Astrocyte of the cerebellum (primary cell): Measurements from ENCODE around the gene KCNG4.

Source experiments
- DNase-seq: peaks from one replicate; pipeline ENCODE4 v3.0.0-alpha.2; 2011; ENCODE audit warnings: low read depth
- H3K4me3 ChIP-seq: 2 replicates; pipeline ENCODE4 v1.5.1; 2011; ENCODE audit warnings: mild to moderate bottlenecking, low read depth, low read length, moderate library complexity
- in situ Hi-C: cut with HindIII; loops from 2 replicates; pipeline ENCODE4 v1.10.0; 2017; ENCODE audit warnings: low sequenced_read_pairs
- TF ChIP-seq, protein P1 (sequence below): IDR thresholded peaks from 2 replicates; pipeline ENCODE4 v1.5.1; 2012; ENCODE audit warnings: low read length, low read depth, moderate library complexity, mild to moderate bottlenecking; ENCODE audit errors: missing control alignments

Gene KCNG4

DNA sequence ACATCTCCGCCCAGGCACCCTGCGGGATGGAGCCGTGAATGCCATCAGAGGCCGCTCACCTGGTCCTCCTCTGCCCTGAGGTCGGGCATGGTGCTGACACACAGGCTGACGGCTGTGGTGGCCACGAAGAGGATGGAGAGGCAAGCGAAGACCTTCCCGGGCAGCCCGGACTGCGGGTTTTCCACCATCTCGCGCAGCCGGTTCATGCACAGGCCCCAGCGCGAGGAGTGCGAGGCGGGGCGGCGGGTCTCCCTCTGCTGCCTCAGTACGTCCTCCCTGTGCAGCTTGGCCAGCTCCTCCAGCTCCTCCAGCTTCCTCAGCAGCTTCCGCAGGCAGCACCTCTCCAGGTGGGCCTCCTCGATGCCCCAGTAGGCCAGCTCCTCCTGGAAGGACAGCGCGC is 3.1 kb downstream of the KCNG4 start:
- no peak for DNase-seq
- H3K4me3 ChIP-seq: no peak overlapping the region
- in situ Hi-C loops: loop anchor here (5.0 kb wide), 1 partner anchor 99 kb away; no protein-coding TSS in a partner anchor
- TF ChIP-seq, protein P1, sequence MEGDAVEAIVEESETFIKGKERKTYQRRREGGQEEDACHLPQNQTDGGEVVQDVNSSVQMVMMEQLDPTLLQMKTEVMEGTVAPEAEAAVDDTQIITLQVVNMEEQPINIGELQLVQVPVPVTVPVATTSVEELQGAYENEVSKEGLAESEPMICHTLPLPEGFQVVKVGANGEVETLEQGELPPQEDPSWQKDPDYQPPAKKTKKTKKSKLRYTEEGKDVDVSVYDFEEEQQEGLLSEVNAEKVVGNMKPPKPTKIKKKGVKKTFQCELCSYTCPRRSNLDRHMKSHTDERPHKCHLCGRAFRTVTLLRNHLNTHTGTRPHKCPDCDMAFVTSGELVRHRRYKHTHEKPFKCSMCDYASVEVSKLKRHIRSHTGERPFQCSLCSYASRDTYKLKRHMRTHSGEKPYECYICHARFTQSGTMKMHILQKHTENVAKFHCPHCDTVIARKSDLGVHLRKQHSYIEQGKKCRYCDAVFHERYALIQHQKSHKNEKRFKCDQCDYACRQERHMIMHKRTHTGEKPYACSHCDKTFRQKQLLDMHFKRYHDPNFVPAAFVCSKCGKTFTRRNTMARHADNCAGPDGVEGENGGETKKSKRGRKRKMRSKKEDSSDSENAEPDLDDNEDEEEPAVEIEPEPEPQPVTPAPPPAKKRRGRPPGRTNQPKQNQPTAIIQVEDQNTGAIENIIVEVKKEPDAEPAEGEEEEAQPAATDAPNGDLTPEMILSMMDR: no peak

DNA sequence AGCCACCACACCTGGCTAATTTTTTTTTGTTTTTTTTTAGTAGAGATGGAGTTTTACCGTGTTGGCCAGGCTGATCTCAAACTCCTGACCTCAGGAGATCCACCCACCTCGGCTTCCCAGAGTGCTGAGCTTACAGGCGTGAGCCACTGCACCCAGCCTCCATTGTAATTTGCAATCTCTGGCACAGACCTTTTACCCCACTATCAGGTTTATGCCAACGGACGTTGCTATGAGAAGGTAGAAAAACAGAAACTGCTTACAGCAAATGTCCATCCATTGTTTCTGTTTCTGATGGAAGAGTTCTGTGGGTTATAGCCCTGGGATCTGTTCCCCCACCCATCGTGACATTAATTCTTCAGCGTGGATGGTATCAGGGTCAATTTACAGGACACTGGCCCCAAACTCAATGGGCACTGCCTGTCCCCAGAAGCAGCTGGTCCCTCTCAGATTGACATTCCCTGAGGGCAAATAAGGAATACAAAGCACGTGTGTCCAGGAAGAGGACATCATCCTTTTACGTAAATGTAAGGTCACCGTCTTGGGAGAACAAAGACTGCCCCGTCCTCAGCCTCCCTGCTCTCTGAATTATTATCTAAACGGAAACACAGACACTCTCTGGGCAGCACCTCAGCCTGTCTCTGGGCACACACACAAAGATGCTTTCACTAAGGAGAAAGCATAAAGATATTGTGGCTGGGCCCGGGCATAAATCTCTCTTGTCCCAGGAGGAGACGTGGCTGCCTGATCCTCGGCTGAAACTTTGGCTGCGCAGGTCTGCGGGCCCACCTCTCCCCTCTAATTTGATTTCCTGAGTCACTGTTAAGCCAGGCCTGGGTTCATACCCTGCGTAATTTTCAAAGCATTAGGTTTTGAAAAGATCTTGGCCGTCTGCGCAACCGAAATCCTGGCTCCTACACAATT is 5.2 kb downstream of the KCNG4 start:
- TF ChIP-seq, protein P1: no peak
- DNase-seq: no peak
- in situ Hi-C loops: loop anchor here (5.0 kb wide), 1 partner anchor 97 kb away; no protein-coding TSS in a partner anchor
- no peak overlapping the region for H3K4me3 ChIP-seq

DNA sequence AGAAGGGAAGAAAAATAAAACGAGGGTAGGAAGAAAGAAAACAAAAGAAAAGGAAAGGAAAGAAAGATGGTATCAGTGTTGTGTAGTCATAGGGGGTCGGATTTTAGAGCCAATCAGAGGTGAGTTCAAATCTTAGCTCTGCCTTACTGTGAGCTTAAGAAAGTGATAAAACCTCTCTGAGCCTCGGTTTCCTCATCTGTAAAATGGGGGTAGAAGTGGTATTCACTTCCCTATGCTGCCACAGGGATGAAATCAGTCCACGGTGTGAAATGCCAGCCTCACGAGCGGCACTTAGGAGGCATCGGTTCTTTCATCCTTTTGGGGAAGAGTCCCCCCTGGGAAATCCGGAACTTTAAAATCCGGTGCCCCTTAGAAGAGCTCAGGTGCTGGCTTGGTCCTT is 6.1 kb downstream of the KCNG4 start:
- in situ Hi-C loops: no loop called here
- no peak overlapping the region for H3K4me3 ChIP-seq
- DNase-seq: no peak
- TF ChIP-seq, protein P1: no peak

DNA sequence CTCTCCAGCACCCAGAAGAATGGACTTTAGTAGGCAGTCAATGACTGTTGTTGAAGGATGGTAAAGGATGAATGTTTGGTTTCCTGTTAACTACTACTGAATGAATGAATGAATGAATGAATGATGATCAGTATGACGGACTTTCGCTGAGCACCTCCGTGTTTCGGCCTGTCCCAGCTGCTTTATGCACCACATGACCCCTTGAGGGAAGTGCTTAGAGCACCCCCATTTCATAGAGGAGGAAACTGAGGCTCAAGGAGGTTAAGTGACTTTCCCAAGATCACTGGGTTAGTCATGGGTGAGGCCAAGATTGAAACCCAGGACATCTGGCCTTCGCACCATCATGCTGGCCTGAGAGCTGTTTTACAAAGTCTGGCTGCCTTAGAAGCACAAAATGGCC is 6.8 kb downstream of the KCNG4 start:
- H3K4me3 ChIP-seq: no peak overlapping the region
- no peak for DNase-seq
- in situ Hi-C loops: no loop called here
- TF ChIP-seq, protein P1: no peak

DNA sequence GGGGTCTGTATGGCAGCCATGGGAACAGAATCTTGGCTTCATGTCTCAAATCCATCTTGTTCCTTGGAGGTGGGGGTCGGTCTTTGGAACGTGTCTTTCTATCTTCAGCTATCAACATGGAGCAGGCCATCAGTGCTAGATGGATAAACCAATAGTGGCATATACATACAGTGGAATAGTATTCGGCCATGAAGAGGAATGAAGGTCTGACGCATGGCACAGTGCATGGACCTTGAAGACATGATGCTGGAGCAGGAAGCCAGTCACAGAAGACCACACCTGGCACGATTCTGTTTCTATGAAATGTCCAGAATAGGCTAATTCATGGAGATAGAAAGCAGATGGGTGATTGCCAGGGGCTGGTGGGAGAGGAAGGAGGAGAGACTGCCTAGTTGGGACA is 7.8 kb downstream of the KCNG4 start:
- no peak overlapping the region for H3K4me3 ChIP-seq
- no peak for DNase-seq
- in situ Hi-C loops: no loop called here
- TF ChIP-seq, protein P1: no peak

DNA sequence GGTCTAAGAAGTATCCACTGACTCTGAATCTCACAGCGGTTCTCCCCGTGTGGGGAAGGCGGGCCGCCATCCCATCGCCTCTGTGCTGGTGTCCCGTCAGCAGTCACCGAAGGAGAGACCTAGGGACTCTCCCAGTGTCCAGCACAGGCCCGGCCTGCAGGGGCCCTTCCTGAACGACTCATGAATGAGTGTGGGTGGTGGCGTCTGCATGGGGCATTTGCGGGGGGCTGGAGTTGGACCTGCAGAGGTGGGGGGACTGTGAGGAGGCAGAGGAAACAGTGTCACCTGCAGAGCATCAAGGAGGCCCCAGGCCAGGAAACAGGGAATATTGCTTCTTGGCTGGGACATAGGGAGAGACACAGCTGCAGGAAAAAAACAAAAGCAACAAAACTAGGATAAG is 10.3 kb downstream of the KCNG4 start:
- DNase-seq: no peak
- in situ Hi-C loops: no loop called here
- no peak overlapping the region for H3K4me3 ChIP-seq
- TF ChIP-seq, protein P1: no peak
